Renal cortical epithelial cell (primary cell): Measurements from ENCODE around the gene CITED1. TPM values are rescaled to one million over a fixed set of nuclear protein-coding genes. Genes with fewer than 3 reads are reported as not detected.
"Not testable (repeated sequence)": the region's sequence is repeated elsewhere in the genome, so short reads cannot be mapped to it uniquely, and the experiment has no call there.

Experiments
- DNase-seq: peaks from one replicate; pipeline ENCODE4 v3.0.0-alpha.2; 2011; ENCODE audit warnings: low read depth
- total RNA-seq: library from RNA; depleted of rRNA; stranded (reverse); fragments of >200 nt; gene quantifications from 2 replicates; pipeline ENCODE4 v1.2.3, GENCODE V29; 2014

CITED1 gene, protein sequence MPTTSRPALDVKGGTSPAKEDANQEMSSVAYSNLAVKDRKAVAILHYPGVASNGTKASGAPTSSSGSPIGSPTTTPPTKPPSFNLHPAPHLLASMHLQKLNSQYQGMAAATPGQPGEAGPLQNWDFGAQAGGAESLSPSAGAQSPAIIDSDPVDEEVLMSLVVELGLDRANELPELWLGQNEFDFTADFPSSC
- not detected in 2 replicates for total RNA-seq

DNA sequence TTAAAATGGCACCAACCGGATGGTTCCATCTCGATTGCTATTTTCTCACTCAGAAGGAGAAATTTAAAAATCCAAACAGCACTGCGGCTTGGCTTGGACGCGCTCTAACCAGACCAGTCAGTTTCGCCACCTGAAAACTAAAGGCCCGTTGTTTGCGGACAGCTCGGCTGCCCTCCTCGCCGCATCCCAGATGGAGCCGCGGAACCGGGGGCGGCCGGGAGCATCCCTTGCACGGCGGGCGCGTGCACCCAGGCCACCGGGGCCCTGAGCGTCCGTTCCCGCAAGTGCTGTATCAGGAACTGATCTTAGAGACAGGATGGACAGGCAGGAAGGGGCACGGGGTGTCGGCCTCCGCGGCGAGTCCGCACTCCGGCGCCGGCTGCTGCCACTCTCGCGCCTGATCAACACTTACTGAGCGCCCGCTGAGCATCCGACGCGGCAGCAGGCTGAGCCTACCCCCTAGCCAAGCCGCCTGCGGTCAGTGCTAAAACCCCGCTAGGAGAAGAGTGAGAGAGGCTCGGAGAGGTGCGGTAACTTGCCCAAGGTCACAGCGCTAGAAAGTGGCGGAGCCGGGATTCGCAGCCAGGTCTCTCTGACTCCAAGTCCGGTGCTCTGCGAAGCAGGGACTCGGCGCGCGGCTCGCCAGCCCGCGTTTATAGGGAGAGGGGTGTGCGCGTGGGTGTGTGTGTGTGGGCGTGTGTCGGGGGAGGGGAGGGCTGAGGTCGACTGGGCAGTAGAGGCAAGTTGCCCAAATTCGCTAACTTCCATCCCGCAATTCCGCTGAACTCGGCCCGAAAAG is at the start of gene CITED1:
Gene CITED1, minus strand, starts transcription at position 629 of the 799 bp plus-strand sequence. CDS start 3,045 bp downstream, outside the sequence.
- DNase-seq, result no peak

DNA sequence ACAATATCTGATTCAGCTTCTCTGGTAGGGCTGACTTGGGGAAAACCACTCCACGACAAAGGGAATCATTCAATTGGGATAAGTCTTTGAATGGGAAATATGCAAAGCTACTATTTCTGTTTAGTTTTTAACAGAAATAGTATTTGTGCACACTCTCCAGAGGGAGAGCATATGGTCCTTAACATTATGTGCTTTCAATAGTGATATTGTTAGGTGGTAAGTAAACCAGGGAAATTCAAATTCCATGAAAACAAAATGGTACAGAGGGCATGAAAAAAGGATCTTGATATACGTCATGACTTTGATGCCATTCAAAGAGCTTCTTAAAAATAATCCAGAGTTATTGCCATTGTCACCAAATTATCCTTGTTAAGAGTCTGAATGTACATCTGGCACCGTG is 47.1 kb upstream of the CITED1 start:
- DNase-seq, result no peak

DNA sequence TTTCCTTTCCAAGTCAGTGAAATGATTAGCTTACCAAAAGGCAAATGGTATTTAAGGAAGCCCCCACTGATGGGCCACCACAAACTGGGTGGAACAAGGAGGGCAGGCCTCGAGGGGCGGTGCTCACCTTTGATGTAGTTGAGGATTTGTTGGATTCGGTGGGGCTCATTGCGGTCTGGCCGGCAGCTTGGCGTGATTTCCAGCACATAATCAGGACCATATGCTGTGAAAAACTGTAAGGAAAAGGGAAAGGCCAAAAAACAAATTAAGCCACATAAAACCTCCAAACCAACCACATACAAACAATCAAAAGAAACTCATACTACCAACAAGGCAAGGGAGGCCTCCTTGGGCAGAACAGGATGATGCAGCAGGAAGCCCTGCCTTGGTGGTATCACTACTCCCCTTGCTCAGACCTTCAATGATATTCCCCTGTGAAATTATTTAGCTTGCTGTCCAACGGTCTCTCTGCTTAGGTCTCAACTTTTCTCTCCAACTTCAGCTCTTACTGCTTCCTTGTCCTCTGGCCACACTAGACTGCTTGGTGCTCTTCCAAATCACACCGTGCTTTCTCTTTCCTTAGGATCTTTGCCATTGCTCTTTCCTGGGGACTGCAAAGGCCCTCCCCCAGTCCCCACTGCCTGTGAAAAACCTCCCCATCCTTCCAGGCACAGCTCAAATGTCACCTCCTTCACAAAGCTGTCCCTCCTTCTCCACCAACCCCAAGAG is 46.1 kb upstream of the CITED1 start:
- DNase-seq, result no peak

DNA sequence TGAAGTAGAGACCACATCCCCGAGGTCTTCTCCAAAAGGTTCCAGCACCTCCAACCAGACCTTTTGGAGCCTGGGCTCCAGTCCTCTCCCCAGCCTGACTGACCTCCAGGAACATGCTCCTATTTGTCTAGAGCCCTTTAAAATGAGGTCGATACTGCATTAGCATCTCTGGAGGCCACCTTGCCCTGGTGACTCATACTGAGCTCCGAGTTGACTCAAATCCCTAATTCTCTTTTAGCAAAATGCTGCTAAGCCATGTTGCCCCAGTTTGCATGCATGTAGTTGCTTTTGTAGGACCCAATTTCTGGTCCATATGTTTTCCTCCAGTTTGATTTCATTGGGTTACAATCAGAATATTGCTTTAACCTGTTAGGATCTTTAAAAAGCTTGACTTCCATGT is 43.5 kb upstream of the CITED1 start:
- no peak for DNase-seq

DNA sequence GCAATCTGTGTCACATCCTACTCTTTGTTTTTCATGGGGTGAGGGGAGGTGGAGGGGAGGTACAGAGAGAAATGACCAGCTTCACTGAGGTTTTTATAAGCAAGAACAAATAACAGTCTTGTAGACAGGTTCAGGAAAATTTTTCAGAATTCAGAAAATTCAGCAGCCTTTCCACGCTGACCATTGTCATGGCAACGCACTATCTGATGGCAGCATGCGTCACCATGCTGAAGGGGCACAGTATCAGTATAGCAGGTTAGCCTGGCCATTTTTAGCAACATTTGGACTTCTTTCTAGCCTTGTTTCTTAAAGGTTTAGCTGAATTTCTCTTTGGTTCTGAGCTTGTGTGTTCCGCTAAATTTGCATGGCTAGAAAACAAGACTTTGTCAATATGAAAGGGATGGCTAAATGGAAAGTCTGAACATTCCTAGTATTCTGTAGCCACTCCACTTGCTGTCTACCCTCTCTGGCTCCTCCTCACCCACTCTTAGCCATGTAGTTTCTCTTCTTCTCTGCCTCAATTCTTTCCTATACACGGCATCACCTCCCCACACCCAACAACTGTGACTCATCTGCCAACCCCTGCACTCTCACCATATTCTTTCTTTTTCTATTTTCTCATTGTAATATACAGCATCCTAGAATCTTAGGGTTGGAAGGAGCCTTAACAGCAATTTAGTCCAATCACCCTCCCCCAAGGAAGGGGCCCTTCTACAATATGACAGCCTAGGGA is 42.7 kb upstream of the CITED1 start:
- no peak for DNase-seq

DNA sequence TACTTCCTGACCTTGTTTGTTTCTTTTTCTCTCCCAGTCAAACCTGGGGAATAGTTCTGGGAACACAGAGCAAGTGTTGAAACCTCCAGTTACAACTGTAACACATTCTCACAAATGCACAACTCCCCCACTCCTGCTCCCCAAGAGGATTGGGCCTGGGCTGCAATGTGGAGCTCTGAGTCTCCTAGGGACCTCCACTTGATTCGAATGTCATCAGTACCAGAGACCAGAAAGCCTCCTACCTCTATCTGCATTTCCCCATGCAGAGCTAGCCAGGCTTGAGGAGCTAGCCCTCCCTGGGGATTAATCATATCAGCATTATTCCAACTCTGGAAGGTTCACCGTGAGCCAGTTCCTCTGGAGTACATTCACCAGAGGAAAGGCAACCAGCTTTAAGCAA is 41.7 kb upstream of the CITED1 start:
- DNase-seq, result no peak

DNA sequence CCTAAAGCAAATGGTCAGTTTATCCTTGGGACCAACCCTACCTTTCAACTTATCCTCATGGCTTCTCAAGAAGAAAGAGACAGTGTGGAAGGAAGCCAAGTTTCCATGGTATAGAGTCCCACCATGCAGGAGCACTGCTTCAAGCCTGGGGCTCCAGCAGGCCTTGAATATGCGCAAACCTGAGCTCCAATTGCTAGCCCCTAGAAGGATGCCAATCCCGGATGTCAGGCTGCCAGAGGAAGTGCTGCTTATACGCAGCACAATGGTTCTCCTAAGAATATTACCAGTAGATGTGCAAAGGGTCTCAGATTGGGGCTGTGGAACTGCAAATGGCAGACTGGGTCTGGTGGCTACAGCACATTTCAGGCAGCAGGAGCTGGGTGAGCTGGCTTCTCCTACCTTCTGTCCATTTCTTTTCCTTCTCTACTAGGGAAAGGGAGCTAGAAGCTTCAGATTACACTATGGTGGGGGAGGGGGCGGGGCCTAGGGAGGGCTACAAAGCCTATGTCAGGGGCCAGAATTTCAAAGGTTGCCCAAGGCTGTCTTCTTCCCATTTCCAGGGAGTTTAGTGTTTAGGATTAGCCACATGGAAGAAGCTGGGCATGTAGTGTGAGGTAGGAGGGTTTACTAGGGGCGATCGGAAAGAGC is 40.7 kb upstream of the CITED1 start:
- no peak for DNase-seq

- DNase-seq, result no peak
Measured at GRCh38 chrX:72340626-72341025, 34.9 kb upstream of the CITED1 start.

DNA sequence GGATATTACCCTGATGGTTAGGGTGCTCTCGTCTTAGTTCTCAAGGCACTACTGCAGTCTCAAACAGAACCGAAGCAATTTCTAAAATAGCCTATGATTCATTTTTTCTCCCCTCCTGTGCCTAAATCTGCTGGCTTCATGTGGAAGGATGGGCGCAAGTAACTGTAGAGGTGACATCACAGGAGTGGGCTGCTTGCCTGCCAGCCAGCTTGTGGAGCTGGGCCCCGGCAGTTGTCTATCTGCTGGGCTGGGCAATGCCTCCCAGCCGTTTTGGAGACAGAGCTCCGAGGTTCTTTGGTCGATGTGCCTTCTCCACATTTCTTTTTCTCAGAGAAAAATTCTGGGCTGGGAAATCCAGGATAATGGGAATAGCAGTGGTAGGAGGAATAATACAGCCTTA is 34.3 kb upstream of the CITED1 start:
- DNase-seq, result no peak

DNA sequence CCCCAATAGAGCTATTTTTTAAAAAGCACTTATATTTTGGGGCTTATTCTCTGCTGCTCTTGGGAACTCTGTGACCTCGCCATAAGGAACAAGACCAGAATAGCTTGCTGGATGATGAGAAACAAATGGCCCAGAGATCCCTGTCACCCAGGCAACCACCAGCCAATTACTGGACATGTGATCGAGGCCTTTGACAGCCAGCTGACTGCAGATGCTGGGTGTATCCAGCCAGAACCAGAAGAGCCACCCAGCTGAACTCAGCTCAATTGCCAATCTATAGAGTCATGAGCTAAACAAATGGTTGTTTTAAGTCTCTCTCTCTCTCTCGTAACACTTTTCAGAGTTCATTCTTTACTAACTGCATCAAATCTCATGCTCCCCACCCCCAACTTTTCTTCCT is 24.4 kb upstream of the CITED1 start:
- no peak for DNase-seq

- DNase-seq, result no peak
Measured at GRCh38 chrX:72326605-72327300, 21.0 kb upstream of the CITED1 start.

- not testable (repeated sequence) for DNase-seq
Measured at GRCh38 chrX:72319651-72320050, 13.9 kb upstream of the CITED1 start.

DNA sequence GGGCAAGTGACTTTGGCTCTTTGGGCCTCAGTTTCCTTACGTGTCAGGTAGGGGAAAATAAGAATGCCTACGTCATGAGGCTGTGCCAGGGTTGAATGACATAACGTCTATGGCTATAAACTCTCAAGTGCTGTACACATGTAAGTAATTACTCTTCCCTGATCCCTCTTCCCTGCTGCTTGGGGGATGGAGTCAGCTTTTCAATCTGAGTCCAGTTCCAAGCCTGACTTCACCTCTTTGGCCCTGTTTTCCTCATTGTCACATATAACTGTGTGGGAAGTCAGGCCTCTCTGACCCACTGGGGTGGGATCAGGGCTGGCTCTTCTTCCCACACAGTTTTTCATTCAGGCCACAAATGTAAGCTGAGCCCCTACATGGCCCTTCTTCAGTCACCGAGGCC is 11.4 kb upstream of the CITED1 start:
- DNase-seq, result no peak

GRCh38 chrX:72316408-72317110 is 10.8 kb upstream of the CITED1 start:
- DNase-seq, result no peak

DNA sequence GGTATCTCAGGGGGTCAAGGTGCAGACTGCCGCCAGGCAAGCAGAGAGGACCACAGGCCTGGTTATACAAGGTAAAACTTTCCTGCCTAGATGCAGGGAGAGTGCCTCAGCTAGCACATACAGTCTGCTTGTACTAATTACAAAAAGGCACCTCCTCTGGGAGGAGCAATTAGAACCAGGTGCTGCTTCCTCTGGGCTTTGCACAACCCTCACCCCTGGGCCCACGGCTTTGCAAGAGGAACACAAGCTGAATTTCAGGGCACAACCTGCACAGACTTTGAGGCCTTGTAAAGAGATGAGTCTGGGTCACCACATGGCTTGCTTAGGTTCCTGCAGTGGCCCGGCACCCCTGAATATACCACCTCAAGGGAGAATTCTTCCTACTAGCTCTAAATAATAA is 9.2 kb upstream of the CITED1 start:
- no peak for DNase-seq

DNA sequence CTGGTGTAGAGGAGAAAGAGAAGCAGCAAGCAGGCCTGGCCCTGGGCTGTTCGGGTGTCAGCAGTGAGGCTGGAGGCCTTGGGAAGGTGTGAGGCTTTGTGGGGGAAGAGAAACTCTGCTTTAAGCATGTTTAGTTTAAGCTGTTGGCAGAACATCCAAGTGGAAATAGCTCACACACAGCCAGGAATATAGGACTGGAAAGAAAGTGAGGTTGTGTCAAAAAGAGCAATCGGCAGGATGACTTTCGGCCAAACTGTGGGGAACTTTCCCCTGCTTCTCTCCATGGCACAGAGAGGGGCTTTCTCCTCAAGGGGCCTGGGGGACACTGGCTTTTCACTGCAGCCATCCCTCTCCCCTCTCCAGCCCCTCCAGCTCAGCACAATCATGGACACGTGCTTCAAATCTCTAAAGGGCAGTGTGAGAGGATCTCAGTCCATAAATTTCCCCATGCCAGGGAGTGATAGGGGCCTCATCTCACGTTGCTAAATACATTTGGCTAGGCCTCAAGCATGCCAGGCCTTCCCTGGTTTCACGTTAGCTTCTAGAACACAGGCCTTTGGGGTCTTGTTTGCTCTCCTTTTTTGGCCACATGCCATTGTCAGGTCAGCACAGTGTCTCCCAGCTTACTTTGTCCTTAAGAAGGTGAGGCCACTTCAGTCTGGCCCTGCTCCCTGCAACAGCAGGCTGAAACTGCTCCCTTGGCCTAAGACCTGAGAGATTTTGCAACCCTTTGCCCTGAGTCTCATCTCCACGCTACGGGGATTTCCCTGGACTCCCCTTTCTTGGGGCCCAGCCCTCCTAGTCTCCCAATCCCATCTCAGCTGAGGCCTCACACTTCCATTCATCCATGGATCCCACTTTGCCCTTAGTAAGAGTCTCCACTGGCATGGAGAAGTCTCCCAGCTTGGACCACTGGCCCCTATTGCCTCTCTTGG is 8.3 kb upstream of the CITED1 start:
- no peak for DNase-seq

GRCh38 chrX:72312311-72312940 is 6.7 kb upstream of the CITED1 start:
- no peak for DNase-seq

GRCh38 chrX:72309297-72310071 is 3.8 kb upstream of the CITED1 start:
- DNase-seq, result no peak
